PFSK-1 (cell line): ENCODE results near the gene POU3F1.

Source experiments
- POLR2AphosphoS5 ChIP-seq: IDR thresholded peaks from 2 replicates; pipeline ENCODE4 v1.6.1; 2012; ENCODE audit warnings: low read depth, mild to moderate bottlenecking, control low read depth, low read length, moderate library complexity
- REST ChIP-seq, 2 experiments: IDR thresholded peaks; 2 replicates each; pipeline versions ENCODE4 v1.6.1 to v1.8.0; 2011 to 2012; ENCODE audit warnings: low read depth in 2 of 2, low read length in 2 of 2, control low read depth in 1 of 2, inconsistent platforms in 1 of 2, mild to moderate bottlenecking in 1 of 2, moderate library complexity in 1 of 2; ENCODE audit not compliant: insufficient read depth in 1 of 2
- TAF1 ChIP-seq: IDR thresholded peaks from 2 replicates; pipeline ENCODE4 v1.6.1; 2012; ENCODE audit warnings: low read length, control low read depth, borderline replicate concordance; ENCODE audit not compliant: insufficient read depth

- TF ChIP-seq REST (IDR thresholded peaks at IDR 0.05; ENCODE audit: insufficient read depth in 1 of 2, low read depth in 2 of 2, low read length in 2 of 2): no peak
- no peak for TF ChIP-seq POLR2AphosphoS5
- TF ChIP-seq TAF1: no peak
Observed at GRCh38 chr1:38087676-38088075, 41.1 kb upstream of the POU3F1 start.
